Measurements from ENCODE around the gene UBE2L3.

- TF ChIP-seq CTCF (IDR thresholded peaks at IDR 0.05) = no peak
- TF ChIP-seq POLR2A (IDR thresholded peaks at IDR 0.05) = no peak
These were observed 23.5 kb downstream of the UBE2L3 start for GRCh38 chr22:21590809-21591641.
